Measurements from ENCODE around the gene ZNF407. TPM values are rescaled to one million over a fixed set of nuclear protein-coding genes. Genes with fewer than 3 reads are reported as not detected.

ZNF407 gene
- total and polyA plus RNA-seq, 4 donors, result 1.9 to 16.5 (median 6.6) TPM

GRCh38 chr18:74768096-74768495 is 170.4 kb downstream of the ZNF407 start:
- H3K9me3 ChIP-seq (ENCODE audit: control insufficient read depth in 4 of 4, low read length in 3 of 4), result no peaks in the 10 kb centered on the region
- no peaks in the 10 kb centered on the region for H3K27me3 ChIP-seq (ENCODE audit: control insufficient read depth in 4 of 4, insufficient read depth in 4 of 4, low read length in 3 of 4)
- no peak overlapping the region for H3K27ac ChIP-seq (ENCODE audit: low read depth in 1 of 2, low read length in 2 of 2)
- no peak for DNase-seq (ENCODE audit: low spot score)
- no peak overlapping the region for H3K9ac ChIP-seq (ENCODE audit: low read depth in 1 of 2, low read length in 2 of 2)
- H3K4me3 ChIP-seq (ENCODE audit: low read depth in 1 of 3, low read length in 3 of 3), result no peak overlapping the region
- no peaks in the 10 kb centered on the region for H3K4me1 ChIP-seq (ENCODE audit: control insufficient read depth in 4 of 4, insufficient read depth in 4 of 4, low read length in 3 of 4)
- TF ChIP-seq MAX (IDR thresholded peaks at IDR 0.05) (no peak), HNF4A (conservative IDR thresholded peaks at IDR 0.05) (no peak), FOXA1 (IDR thresholded peaks at IDR 0.05) (no peak), JUND (IDR thresholded peaks at IDR 0.05) (no peak), GABPA (IDR thresholded peaks at IDR 0.05 in 1 of 2, conservative IDR thresholded peaks at IDR 0.05 in 1 of 2) (no peak), SP1 (IDR thresholded peaks at IDR 0.05) (no peak), HNF4G (IDR thresholded peaks at IDR 0.05) (no peak), ATF3 (IDR thresholded peaks at IDR 0.05) (no peak), REST (IDR thresholded peaks at IDR 0.05) (no peak), RXRA (IDR thresholded peaks at IDR 0.05) (no peak), FOXA2 (IDR thresholded peaks at IDR 0.05) (no peak), ZBTB33 (IDR thresholded peaks at IDR 0.05) (no peak), NR2F2 (IDR thresholded peaks at IDR 0.05) (no peak), EGR1 (IDR thresholded peaks at IDR 0.05; ENCODE audit: low read depth in 2 of 2) (no peak), RAD21 (IDR thresholded peaks at IDR 0.05) (no peak), CTCF (IDR thresholded peaks at IDR 0.05; ENCODE audit: low read depth, low read length, missing input control) (no peak), TAF1 (conservative IDR thresholded peaks at IDR 0.05) (no peak), YY1 (IDR thresholded peaks at IDR 0.05) (no peak)
- WGBS, result 99% methylated on average over 2 of the region's 2 CpGs
- H3K36me3 ChIP-seq (ENCODE audit: control insufficient read depth in 4 of 4, insufficient read depth in 3 of 4, low read depth in 1 of 4, low read length in 3 of 4), result no peaks in the 10 kb centered on the region
